ENCODE results near the gene SERPINA12.

Gene SERPINA12, protein sequence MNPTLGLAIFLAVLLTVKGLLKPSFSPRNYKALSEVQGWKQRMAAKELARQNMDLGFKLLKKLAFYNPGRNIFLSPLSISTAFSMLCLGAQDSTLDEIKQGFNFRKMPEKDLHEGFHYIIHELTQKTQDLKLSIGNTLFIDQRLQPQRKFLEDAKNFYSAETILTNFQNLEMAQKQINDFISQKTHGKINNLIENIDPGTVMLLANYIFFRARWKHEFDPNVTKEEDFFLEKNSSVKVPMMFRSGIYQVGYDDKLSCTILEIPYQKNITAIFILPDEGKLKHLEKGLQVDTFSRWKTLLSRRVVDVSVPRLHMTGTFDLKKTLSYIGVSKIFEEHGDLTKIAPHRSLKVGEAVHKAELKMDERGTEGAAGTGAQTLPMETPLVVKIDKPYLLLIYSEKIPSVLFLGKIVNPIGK

DNA sequence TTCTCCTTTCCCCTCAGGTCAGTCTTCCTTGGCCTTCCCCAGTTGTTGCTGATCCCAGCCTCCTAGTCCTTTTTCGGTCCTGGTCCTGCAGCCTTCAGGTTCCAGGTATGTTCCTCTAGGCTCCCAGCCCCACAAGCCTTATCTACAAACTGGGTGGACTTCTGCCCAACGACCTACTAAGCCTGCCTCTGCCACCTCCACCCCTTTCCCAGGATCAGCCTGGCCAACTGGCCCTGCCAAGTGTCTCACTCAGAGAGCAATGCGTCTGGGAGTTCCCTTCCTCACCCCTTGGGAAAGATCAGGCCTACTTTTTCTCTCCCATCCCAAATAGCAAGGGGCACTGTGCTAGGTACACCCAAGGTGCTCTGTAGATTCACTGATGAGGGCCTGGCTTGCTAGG, at the start of gene SERPINA12:
SERPINA12 (minus strand) TSS at position 114 of the 400 bp plus-strand sequence. CDS start 11,072 bp downstream, outside the sequence.
- DNase-seq (ENCODE audit: low spot score), result no peak

DNA sequence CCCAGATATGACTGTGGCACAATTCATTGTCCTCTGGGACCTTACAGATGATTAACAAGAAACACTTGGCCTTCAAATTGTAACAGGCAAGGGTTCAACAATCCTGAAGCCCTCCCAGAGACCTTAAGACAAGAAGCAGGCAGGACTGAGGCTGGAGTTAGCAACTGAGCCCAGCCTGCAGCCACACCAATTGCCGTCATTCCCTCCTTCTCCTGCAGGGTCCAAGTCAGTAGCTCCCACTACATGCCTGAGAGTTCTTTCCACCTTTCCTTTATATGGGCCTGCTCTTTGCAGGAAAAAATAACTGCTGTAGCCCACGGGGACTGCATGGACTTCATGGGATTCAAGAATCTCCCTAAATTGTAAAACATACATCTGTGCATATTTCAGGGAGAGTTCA, 49.6 kb upstream of the SERPINA12 start:
- DNase-seq (ENCODE audit: low spot score), result no peak

DNA sequence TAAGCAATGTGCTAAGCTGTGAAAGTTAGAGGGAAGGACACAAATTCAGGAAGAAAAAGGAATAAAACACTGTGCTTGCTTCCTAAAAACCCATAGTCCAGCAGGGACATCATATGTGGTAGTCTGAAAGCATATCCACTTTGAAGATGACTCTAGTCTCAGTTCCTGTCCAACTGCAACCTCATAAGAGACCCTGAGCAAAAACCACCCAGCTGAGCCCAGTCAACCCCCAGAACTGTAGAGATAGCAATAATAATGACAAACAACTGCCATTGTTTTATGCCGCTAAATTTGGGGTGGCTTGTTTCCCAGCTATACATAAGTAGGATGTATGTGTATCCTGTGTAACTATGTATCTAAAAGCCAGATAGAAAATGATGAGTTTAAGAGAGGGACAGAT, 48.1 kb upstream of the SERPINA12 start:
- no peak for DNase-seq (ENCODE audit: low spot score)

DNA sequence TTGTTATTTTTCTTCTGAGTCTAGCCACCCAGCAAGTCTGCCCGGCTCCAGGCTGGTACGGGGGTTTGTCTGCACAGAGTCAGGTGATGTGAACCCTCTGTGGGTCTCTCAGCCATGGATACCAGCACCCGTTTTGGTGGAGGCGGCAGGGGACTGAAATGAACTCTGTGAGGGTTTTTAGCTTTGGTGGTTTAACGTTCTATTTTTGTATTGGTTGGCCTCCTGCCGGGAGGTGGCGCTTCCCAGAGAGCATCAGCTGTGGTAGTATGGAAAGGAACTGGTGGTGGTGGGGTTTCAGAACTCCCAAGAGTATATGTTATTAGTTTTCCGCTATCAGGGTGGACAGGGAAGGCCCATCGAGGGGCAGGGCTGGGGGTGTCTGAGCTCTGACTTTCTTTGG, 46.7 kb upstream of the SERPINA12 start:
- DNase-seq (ENCODE audit: low spot score), result no peak

DNA sequence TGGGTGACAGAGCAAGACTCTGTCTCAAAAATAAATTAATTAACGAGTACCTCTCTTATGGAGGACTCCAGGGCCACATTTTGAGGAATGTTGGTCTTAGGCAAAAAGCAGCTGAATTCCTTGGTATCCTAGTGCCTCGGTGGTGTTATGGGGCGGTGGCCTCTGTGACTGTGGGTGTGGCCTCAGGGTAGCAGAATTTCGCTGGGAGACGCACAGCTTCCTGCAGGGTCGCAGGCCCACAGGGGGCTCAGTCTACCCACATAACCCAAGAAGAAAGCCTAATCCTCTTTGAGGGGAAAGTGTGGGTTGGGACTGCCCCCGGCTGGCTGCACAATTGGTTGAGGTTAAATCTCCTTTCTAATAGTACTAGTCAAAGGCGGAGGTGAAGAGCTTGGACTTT, 40.8 kb upstream of the SERPINA12 start:
- no peak for DNase-seq (ENCODE audit: low spot score)

DNA sequence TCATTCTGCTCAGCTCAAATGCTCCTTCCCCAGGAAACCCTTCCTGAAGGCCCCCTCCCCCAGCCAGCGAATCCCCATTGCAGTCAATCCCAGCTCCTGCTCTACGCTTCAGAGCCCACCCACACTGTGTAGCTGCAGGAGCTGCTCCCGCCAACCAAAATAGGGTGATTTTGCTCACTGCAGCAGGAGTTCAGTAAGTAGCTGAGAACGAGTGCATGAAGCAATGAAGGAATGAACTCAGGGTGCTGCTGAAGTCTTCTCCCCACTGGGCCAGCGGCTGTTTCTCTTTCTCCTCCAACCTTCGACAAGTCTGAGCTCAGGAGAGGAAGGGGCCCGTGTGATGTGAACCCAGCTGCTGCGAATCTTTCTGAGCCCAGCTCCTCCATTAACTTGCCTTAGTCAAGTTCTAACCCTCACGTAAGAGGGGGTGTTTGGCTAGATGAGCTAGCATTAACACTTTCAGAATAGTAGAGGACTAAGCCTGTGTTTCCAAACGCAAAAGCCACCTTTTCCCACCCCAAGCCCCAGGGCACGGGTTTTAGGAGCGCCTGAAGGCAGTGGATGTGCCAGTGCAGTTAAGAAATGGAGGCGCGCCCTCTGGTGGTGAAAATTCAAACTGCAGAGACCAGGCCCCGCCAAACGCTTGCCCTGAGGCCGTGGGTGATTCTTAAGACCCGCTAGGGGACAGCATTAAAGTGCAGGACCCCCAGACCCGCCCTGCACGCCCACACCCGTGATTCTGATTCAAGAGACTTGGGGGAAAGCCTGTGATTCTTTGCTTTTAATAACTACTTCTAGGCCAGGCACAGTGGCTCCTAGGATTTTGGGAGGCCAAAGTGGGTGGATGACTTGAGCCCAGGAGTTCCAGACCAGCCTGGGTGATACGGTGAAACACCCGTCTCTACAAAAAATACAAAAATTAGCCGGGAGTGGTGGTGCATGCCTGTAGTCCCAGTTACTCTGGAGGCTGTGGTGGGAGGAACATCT, 40.0 kb upstream of the SERPINA12 start:
- DNase-seq (ENCODE audit: low spot score), result no peak

DNA sequence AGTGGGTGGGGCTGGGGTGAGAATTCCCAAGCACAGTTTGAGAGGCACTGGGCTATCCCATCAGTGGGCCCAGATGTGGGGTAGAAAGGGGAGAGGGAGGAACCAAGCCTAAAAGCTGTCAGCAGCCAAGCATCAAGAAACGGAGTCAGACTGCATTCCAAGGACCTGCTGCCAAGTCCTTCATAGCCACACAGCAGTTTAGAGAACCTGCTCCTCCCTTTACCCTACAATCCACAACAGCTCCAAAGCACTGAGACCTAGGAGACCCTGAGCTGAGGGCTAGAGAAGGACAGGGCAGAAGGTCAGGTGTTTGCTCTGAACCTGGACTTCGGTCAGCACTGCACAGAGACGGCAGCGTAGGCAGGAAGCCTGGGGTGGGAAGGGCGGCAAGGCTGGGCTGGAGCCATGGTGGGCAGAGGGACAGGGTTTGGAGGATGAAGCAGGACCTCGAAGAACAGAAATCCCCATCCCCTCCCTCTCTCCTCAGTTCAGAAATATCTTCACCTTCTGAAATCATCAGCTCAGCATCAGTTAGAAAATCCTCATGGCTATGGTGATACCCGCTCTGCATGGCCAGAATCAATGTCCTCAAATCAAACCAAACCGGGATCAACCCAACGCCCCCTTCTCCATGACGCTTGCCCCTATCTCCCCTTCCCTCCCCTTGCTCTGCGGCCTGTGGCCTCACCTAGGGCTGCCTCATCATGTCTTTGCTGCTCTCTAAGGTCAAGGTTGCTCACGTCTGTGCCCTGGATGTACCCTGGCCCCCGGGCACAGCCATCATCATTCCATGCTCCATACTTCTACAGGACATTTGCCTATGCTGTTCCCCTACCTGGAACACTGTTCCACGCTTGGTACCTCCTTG, 39.1 kb upstream of the SERPINA12 start:
- DNase-seq (ENCODE audit: low spot score), result no peak

DNA sequence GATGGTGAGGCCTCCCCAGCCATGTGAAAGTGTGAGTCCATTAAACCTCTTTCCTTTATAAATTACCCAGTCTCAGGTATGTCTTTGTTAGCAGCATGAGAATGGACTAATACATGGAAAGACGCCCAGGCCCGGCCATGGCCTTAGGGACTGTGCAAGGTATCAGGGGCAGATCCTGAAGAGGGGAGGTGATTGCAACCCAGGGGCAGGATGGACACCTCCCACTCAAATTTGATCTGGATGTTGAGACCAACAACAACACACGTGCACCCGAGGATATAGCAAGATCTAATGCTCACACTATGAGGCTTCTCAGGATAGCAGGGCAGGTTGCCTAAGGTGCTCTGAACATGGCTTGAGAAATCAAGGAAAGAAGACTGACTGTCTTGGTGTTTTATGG, 38.5 kb upstream of the SERPINA12 start:
- no peak for DNase-seq (ENCODE audit: low spot score)

DNA sequence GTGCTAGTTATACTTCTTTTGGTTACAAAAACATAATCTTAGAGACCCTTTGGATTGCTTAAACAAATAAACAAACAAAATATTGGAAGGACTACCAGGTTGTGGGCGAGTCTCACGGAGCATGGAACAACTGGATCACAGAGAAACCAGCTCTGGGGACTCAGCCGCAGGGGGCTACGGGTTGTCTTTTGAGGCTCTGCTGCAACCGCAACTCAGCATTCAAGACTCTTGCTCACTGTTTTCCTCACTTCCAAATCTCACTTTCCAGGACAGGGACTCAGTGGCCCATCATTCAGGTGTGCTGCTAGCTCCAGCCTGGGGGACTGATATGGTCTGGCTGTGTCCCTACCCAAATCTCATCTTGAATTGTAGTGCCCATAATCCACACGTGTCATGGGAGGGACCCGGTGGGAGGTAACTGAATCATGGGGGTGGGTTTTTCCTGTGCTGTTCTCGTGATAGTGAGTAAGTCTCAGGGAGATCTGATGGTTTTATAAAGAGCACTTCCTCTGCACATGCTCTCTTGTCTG, 37.9 kb upstream of the SERPINA12 start:
- DNase-seq (ENCODE audit: low spot score), result no peak

DNA sequence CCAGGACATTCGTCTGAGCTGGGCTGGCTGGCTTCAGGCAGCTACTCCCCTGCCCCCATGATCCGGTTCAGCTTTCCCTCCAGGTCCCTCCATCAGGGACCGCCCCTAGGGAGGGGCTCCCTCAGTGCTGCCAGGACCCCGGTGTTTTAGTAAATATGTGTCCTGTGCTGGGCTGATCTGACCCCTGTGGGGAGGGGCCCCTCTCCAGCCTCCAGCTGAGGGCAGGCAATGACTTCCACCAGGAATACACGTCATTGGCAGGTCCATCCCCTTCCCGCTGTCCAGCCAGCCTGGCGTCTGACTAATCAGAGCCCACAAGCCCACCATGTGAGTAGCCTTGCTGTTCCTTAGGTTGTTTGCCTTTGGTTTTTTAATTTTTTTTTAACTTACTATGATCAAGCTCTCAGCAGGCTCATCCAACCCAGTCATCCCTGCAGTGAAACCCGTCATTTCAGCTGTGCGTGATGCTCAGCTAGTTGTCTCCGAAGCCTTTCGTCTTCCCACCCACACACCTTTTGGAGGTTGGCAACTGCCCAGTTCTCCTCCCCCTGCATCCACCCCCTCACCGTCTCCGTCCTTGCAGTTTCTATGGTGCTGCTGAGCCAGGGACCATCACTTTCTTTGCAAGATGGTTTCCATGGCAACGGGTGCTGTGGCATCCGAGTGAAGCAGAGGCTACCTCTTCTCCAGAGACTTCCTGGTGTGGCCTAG, 36.0 kb upstream of the SERPINA12 start:
- DNase-seq (ENCODE audit: low spot score), result no peak

DNA sequence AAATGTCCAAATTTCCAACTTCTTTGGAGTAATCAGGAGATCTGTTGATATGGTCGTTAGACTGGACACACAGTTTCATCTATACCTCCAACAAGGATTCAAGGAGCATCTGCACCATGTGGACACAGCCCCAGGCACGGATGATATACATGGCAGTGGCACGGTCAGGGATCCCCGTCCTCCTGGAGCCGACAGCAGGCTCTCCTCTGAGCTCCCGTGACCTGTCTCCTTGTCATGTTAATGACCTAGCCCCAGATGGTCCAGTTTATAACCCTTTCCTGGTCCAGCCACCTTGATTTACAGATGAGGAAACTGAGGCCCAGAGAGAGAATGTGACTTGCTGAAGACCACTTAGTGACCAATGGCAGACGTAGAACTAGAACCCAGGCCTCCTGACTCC, 35.5 kb upstream of the SERPINA12 start:
- no peak for DNase-seq (ENCODE audit: low spot score)

DNA sequence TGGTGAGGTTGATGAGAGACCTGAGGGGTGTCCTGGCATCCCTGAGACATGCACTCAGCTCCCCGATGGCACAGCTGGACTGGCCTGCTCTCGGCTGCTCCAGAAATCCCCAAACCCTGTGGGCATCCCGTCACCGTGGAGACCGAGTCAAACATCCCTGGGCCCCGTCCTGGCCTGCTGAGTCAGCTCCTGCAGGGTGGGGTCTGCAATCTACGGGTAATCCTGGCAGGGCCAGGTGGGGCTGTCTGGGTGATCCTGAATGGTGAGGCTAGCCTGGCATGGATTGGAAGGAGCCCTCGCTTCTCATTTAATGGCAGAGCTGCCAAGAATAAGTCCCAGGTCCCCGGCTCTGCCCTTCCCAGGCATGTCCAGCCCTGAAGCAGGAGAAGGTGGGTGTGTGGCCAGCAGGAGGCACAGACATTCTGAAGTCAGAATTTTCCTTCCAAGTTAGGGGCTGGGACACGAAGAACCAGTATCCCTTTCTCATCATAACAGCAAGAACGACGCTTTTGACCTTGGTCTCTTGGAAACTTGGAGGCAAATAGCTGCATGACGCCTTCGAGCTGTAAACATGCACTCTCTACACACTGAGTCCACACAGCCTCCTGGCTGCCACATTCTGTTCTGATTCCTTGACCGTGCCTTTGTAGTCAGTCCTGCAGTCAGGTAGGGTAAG, 34.3 kb upstream of the SERPINA12 start:
- no peak for DNase-seq (ENCODE audit: low spot score)

DNA sequence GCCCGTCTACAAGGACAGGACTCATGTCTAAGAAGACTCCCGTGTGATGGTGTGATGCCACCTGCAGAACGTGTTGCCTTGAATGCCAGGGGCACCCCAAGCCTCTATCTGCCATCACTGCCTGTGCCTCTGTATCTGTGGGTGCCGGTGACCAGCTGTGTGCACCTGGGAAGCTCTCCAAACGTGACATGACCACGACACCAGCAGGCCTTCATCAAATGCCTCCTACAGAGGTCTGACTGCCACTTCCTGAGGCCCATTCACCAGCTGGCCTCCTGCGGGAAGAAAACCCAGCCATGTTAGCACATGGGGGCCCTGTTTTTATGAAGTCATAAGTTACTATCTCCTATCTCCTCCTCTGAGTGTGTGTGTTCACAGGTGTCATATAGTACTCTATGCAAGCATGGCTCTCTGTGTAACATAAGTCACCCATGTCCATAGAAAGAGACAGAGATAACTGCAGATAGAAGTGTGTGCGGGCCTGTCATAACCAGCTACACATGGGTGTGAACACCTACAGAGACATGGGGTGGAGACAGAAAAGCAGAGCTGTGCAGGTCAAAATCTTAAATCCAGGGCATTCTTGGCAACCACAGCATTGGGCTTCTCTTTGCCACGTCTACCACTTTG, 33.7 kb upstream of the SERPINA12 start:
- DNase-seq (ENCODE audit: low spot score), result no peak

DNA sequence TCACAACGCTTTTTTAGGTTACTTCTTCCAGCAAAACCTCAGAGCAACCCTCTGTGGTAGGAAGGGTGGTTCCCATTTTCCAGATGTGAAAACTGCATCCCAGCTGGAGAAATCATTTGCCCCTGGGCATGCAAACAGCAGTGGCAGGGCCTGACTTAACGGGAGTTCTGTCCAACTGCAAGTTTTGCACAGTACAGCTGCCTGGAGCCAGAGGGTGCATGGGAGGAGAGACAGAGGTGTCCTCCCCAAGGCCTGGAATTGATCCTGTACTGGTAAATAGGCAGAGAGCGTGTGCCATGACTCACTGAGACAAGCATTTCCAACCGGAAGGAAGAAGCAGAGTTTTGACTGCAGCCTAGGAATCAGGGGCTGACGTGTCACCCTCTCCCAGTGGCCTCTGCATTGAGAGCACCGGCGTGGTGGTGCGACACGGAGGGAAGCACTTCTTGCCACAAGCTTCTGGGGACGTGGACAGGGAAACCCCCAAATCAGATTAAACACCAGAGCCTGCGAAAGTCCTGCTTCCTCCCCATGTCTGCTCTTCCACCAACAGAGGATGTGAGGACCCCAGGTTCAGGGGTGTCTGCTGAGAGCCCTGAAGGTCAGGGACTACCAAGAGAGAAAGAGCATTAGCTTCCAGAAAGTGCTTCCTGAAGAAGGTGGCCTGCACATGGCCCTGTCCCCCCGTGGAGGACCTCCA, 33.0 kb upstream of the SERPINA12 start:
- DNase-seq (ENCODE audit: low spot score), result no peak

DNA sequence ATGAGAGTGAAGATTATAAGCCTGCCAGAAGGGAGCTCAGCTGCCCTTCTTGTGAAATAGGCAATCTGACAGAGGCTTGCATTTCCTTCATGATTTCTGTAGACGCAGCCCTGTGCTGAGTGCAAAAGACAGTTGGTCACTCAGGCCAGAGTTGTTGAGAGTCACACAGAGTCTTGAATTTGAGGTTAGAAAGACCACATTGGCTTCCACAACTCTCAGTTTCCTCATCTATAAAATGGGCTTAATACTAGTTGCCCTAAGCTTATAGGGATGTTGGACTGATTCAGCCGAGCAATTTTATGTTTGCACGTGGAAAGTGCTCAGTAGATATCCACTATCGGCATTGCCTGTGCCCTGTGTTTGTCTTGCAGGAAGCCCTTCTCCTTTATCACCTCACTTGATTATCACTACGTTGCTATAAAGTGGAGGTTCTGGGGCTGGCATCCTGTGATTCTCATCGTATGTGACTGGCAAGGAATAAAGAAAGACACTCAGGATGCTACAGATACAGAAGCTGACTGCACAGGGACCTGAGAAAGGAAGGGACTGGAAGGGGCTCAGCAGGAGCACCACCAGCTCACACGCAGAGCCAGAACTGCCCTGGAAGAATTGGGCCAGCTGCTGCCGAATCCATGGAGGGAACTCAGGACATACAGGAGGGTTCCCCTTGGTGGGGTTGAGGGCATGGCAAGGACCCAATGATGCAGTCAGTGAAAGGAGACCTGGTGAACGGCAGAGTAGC, 32.1 kb upstream of the SERPINA12 start:
- DNase-seq (ENCODE audit: low spot score), result no peak

DNA sequence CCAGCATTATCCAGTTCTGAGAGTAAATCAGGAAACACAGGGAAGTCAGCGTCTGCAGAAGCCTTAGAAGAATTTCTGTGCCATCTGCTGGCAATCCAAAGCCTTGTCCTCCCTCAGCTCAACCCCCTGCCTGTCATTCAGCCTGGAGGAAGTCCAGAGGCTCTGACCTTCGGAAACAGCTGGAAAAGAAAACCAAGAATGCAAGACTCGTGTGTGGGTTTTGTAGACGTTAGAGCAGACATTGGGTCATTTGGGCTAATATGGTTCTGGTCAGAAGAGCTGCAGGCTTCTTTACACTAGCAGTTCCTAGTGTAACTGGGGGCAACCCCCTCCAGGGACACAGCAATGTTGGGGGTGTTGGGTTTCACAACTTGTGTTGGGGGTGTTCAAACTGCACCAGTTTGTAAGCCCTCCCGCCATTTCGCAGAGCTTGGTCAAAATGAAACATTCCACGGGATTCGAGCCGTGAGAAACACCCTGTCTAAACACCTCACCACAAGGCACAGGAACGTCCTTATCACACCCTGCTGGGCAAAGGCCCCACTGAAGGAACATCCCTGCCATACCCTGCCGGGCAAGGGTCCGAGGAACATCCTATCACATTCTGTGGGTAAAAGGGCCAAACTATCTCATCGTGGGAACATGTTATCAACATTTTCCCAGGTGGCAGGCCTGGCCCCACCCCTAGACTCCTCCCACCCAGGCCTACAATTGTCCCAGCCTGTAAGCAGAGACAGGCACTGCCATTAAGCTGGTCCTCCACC, 30.9 kb upstream of the SERPINA12 start:
- no peak for DNase-seq (ENCODE audit: low spot score)

DNA sequence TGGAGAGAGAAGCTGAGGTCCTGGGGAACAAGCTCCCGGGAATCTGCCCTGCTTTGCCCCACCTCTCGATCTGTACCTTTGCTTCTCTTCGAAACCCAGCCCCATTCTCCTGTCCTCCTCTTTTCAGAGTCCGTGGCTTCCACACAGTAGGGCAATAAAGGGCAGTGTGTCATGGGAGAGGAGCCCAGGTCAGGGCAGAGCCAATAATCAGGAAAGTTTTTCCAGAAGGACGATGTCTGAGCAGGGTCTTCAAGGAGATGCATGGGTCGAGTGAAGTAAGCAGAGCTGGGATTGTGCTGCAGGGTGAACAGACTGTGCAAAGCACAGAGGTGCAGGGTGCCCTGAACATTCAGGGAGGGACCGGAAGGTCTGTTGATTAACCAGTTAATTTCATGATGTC, 29.9 kb upstream of the SERPINA12 start:
- DNase-seq (ENCODE audit: low spot score), result no peak
